HepG2 (cell line): Measurements from ENCODE around the gene PANK1. TPM values are rescaled to one million over a fixed set of nuclear protein-coding genes. Genes with fewer than 3 reads are reported as not detected.

Experiments used
- ATAC-seq: fragments of 200-7000 bp; cut with Tn5 transposase; 3 replicates; pipeline ENCODE4 v1.9.1; 2020; ENCODE audit warnings: mild to moderate bottlenecking, moderate library complexity
- BruUV-seq: library from RNA; stranded (reverse); fragments of 400-500 nt; replicated peaks from 2 replicates; lab custom pipeline; 2021; lab: Mats Ljungman, UMichigan
- CTCF ChIA-PET: fragments of 300-600 bp; formaldehyde crosslinking; extraction: SDS; loops from one replicate; lab custom pipeline; 2021; ENCODE audit warnings: low total read pairs, inconsistent platforms, low intra/inter-chr PET ratio; lab: Yijun Ruan, JAX
- POLR2A ChIA-PET: fragments of 350-600 bp; sonication (Branson Sonifier 250); formaldehyde crosslinking; loops from one replicate; lab custom pipeline; 2020; ENCODE audit warnings: antibody characterized with exemption, inconsistent platforms; lab: Yijun Ruan, JAX
- DNase-seq: peaks from one replicate; pipeline ENCODE4 v3.0.0-alpha.2; 2015; ENCODE audit warnings: low spot score
- FAIRE-seq: peaks from 3 replicates; lab custom pipeline; 2011; peaks lifted over from hg19 to GRCh38; lab: Jason Lieb, UNC
- H2AFZ ChIP-seq: one replicate; pipeline ENCODE4 v1.6.1; 2011; ENCODE audit warnings: low read length, inconsistent platforms
- H3K27ac ChIP-seq: fragments of 300-600 bp; 3 replicates; pipeline ENCODE4 v1.8.0; 2011; ENCODE audit warnings: mixed run types, mild to moderate bottlenecking, mixed read lengths, low read length, inconsistent platforms; ENCODE audit not compliant: insufficient read depth; ENCODE audit errors: extremely low read length
- H3K27me3 ChIP-seq, 2 experiments: fragments of 200-600 bp in 1 of 2; 2 replicates in 1 of 2; 3 replicates in 1 of 2; pipeline versions ENCODE4 v1.6.0 to v1.8.0; 2011; ENCODE audit warnings: low read length in 2 of 2, mild to moderate bottlenecking in 2 of 2, moderate library complexity in 2 of 2, inconsistent platforms in 1 of 2; ENCODE audit not compliant: insufficient read depth in 2 of 2, control insufficient read depth in 1 of 2
- H3K36me3 ChIP-seq, 2 experiments: fragments of 200-600 bp in 1 of 2; replicated peaks in 1 of 2; 2 replicates in 1 of 2; 3 replicates in 1 of 2; pipeline versions ENCODE4 v1.5.1 to v1.8.0; 2011; ENCODE audit warnings: low read length in 2 of 2, inconsistent platforms in 1 of 2; ENCODE audit not compliant: insufficient read depth in 2 of 2, control insufficient read depth in 1 of 2
- H3K4me1 ChIP-seq: 2 replicates; pipeline ENCODE4 v1.5.1; 2012; ENCODE audit warnings: low read length, inconsistent platforms; ENCODE audit not compliant: insufficient read depth
- H3K4me2 ChIP-seq: 2 replicates; pipeline ENCODE4 v1.6.0; 2011; ENCODE audit warnings: low read depth, low read length, inconsistent platforms
- H3K4me3 ChIP-seq, 3 experiments: fragments of 200-600 bp in 1 of 3; sonication (generic), shearing (Covaris generic) in 1 of 3; replicated peaks in 1 of 3; 2 replicates each; pipeline ENCODE4 v1.5.1; 2011 to 2016; ENCODE audit warnings: low read length in 3 of 3, inconsistent platforms in 2 of 3, low read depth in 2 of 3, mild to moderate bottlenecking in 2 of 3, control low read depth in 1 of 3, mixed read lengths in 1 of 3; ENCODE audit not compliant: insufficient read depth in 1 of 3
- H3K79me2 ChIP-seq: one replicate; pipeline ENCODE4 v1.6.1; 2011; ENCODE audit warnings: low read length, inconsistent platforms; ENCODE audit not compliant: insufficient read depth
- H3K9ac ChIP-seq: 2 replicates; pipeline ENCODE4 v1.6.0; 2011; ENCODE audit warnings: mild to moderate bottlenecking, low read depth, low read length, inconsistent platforms; ENCODE audit not compliant: insufficient read depth
- H3K9me3 ChIP-seq: 2 replicates; pipeline ENCODE4 v1.5.1; 2012; ENCODE audit warnings: mild to moderate bottlenecking, low read length
- H4K20me1 ChIP-seq: 2 replicates; pipeline ENCODE4 v1.6.0; 2011; ENCODE audit warnings: inconsistent platforms, mild to moderate bottlenecking, low read length, moderate library complexity; ENCODE audit not compliant: insufficient read depth
- FUBP1 ChIP-seq: sonication (generic); formaldehyde crosslinking; IDR thresholded peaks from 2 replicates; pipeline ENCODE4 v1.5.1; 2020; ENCODE audit warnings: missing genetic modification reagents, mild to moderate bottlenecking, borderline replicate concordance
- HMGXB4 ChIP-seq, 2 experiments: sonication (generic) in 1 of 2; formaldehyde crosslinking in 1 of 2; IDR thresholded peaks; 2 replicates each; pipeline versions ENCODE4 v1.4.0 to v1.6.1; 2018 to 2020; ENCODE audit warnings: missing genetic modification reagents in 2 of 2, borderline replicate concordance in 1 of 2, low read depth in 1 of 2, mild to moderate bottlenecking in 1 of 2, missing biosample characterization in 1 of 2
- HOMEZ ChIP-seq: IDR thresholded peaks from 2 replicates; pipeline ENCODE4 v1.6.1; 2016; ENCODE audit warnings: low read depth
- MNT ChIP-seq: fragments of 450-650 bp; IDR thresholded peaks from 2 replicates; pipeline ENCODE4 v1.6.1; 2016
- MYC ChIP-seq: sonication (generic); formaldehyde crosslinking; IDR thresholded peaks from 2 replicates; pipeline ENCODE4 v1.9.0; 2021; ENCODE audit warnings: missing genetic modification reagents, borderline replicate concordance
- NR2F1 ChIP-seq, 2 experiments: fragments of 450-650 bp in 1 of 2; formaldehyde crosslinking in 1 of 2; IDR thresholded peaks; 2 replicates each; pipeline versions ENCODE4 v1.5.0 to v1.6.1; 2016 to 2020; ENCODE audit warnings: mild to moderate bottlenecking in 1 of 2, missing compliant biosample characterization in 1 of 2, missing genetic modification reagents in 1 of 2, moderate library complexity in 1 of 2
- NR2F2 ChIP-seq: IDR thresholded peaks from 2 replicates; pipeline ENCODE4 v1.6.1; 2012; ENCODE audit warnings: low read depth, inconsistent platforms, borderline replicate concordance
- SPEN ChIP-seq: sonication (generic); formaldehyde crosslinking; IDR thresholded peaks from 2 replicates; pipeline ENCODE4 v1.5.1; 2020; ENCODE audit warnings: low read depth, mild to moderate bottlenecking, missing genetic modification reagents
- XBP1 ChIP-seq: sonication (generic); formaldehyde crosslinking; IDR thresholded peaks from 2 replicates; pipeline ENCODE4 v1.5.0; 2020; ENCODE audit warnings: missing genetic modification reagents
- ZBTB42 ChIP-seq: sonication (generic); formaldehyde crosslinking; IDR thresholded peaks from 2 replicates; pipeline ENCODE4 v1.5.0; 2020; ENCODE audit warnings: mild to moderate bottlenecking, missing genetic modification reagents
- ZMAT5 ChIP-seq: sonication (generic); formaldehyde crosslinking; IDR thresholded peaks from 2 replicates; pipeline ENCODE4 v1.5.0; 2020; ENCODE audit warnings: mild to moderate bottlenecking, low read depth, missing genetic modification reagents, borderline replicate concordance
- ZNF383 ChIP-seq: sonication (generic); formaldehyde crosslinking; IDR thresholded peaks from 2 replicates; pipeline ENCODE4 v1.4.0; 2020; ENCODE audit warnings: missing genetic modification reagents, mild to moderate bottlenecking, borderline replicate concordance
- ZNF724P ChIP-seq: sonication (generic); formaldehyde crosslinking; IDR thresholded peaks from 2 replicates; pipeline ENCODE4 v1.8.0; 2022; ENCODE audit warnings: missing genetic modification reagents, borderline replicate concordance
- ZNF772 ChIP-seq: sonication (generic); formaldehyde crosslinking; IDR thresholded peaks from 2 replicates; pipeline ENCODE4 v1.5.0; 2020; ENCODE audit warnings: mild to moderate bottlenecking, missing genetic modification reagents
- ZSCAN29 ChIP-seq: sonication (generic); formaldehyde crosslinking; conservative IDR thresholded peaks from 2 replicates; pipeline ENCODE4 v1.4.0; 2020; ENCODE audit warnings: mild to moderate bottlenecking, missing genetic modification reagents
- WGBS: methylation state at CpG from one replicate; pipeline ENCODE4 v1.1.6; 2017; ENCODE audit warnings: low lambda C conversion rate; 5-methylcytosine and 5-hydroxymethylcytosine counted together
- in situ Hi-C: cut with HindIII; loops from 2 replicates; pipeline ENCODE4 v1.10.0; 2017; ENCODE audit warnings: low pct_unique_long_range_greater_than_20kb; ENCODE audit not compliant: extremely low pct_ligation_motif_present
- intact Hi-C: fragments of 100-400 bp; cut with micrococcal nuclease; formaldehyde crosslinking; loops from one replicate; pipeline ENCODE4 v1.10.0; 2022; ENCODE audit not compliant: unreplicated experiment
- polyA plus RNA-seq, 8 experiments: library from polyadenylated mRNA; depleted of rRNA in 3 of 8; stranded (reverse) in 7 of 8; unstranded in 1 of 8; fragments of >200 nt; fragmentation: Illumina TruSeq in 4 of 8; extraction: Trizol in 4 of 8; gene quantifications; 2 replicates each; pipeline versions ENCODE4 v1.2.1 to v1.2.3, GENCODE V29; 2011 to 2016; ENCODE audit warnings: low read depth in 4 of 8, missing spikeins in 1 of 8, mixed read lengths in 1 of 8; ENCODE audit not compliant: insufficient read depth in 1 of 8
- total RNA-seq, 5 experiments: library from RNA; depleted of rRNA; stranded (reverse); fragments of >200 nt; fragmentation: Illumina TruSeq; extraction: Trizol; gene quantifications; 2 replicates each; pipeline ENCODE4 v1.2.3, GENCODE V29; 2016; ENCODE audit warnings: low read depth in 1 of 5

PANK1 gene
- total and polyA plus RNA-seq, 2 of the 13 experiments (the other 11 are each of a cell fraction or from before 2014, with no cell fraction given): 18.2 to 33.3 TPM

- Histone ChIP-seq H4K20me1 (no peaks in the 10 kb centered on the region), H3K27me3 (no peaks in the 10 kb centered on the region), H3K79me2 (no peaks in the 10 kb centered on the region), H3K36me3 (no peaks in the 10 kb centered on the region), H3K9me3 (no peaks in the 10 kb centered on the region), H3K4me3 (no peak overlapping the region), H3K9ac (no peak overlapping the region), H3K4me1 (peaks cover 15% of the 10 kb centered on the region), H3K4me2 (no peak overlapping the region), H2AFZ (no peak overlapping the region), H3K27ac (no peak overlapping the region)
- TF ChIP-seq ZNF383 (CRISPR knock-in tag): no peak
- no peak for TF ChIP-seq ZNF724P (CRISPR knock-in tag)
- no peak for TF ChIP-seq ZBTB42 (CRISPR knock-in tag)
- no peak for TF ChIP-seq SPEN (CRISPR knock-in tag)
- no peak for TF ChIP-seq NR2F1 (CRISPR knock-in tag; IDR thresholded peaks at IDR 0.05)
- no peak for TF ChIP-seq MYC (CRISPR knock-in tag)
- no peak for TF ChIP-seq XBP1 (CRISPR knock-in tag)
- TF ChIP-seq HOMEZ: no peak
- no peak for TF ChIP-seq NR2F2
- TF ChIP-seq ZNF772: no peak
- no peak for TF ChIP-seq FUBP1 (CRISPR knock-in tag)
- TF ChIP-seq ZSCAN29 (CRISPR knock-in tag): no peak
- no peak for TF ChIP-seq HMGXB4 (CRISPR knock-in tag; IDR thresholded peaks at IDR 0.05; ENCODE audit: borderline replicate concordance in 1 of 2, low read depth in 1 of 2)
- no peak for TF ChIP-seq MNT
- TF ChIP-seq ZMAT5: no peak
- ChIA-PET CTCF (no interaction called here), POLR2A (interaction anchor here (1.3 kb wide), 1 partner anchor 37 kb away, joined by 3 read pairs; the partner anchor contains the start of gene KIF20B)
- no TSS peak for BruUV-seq
- FAIRE-seq (no peak), DNase-seq (no peak), ATAC-seq (no peak)
- intact Hi-C loops (no loop called here), in situ Hi-C loops (no loop called here)
- 64% methylated on average over 3 of the region's 3 CpGs for WGBS
Observed at GRCh38 chr10:89664203-89664602, 19.2 kb upstream of the PANK1 start.
